ENCODE measurements around the gene PNPLA6. TPM values are rescaled to one million over a fixed set of nuclear protein-coding genes. Genes with fewer than 3 reads are reported as not detected.
A peak's percentile ranks its signal among the peaks of the same experiment; 100 is the strongest.

PNPLA6 gene
- total and polyA plus RNA-seq, 2 of the 8 experiments (the other 6 are each of a cell fraction or from before 2014, with no cell fraction given): 55.1 to 121 TPM

GRCh38 chr19:7488736-7489353, 46.7 kb upstream of the PNPLA6 start, which contains the start of gene PEX11G (continued):
- TF ChIP-seq JUND (IDR thresholded peaks at IDR 0.05; ENCODE audit: low read length) (peak; percentile 63; the same call in 1 of the 2 replicates), SAP30 (IDR thresholded peaks at IDR 0.05; ENCODE audit: insufficient read depth, insufficient replicate concordance, low read length) (no peak), HDAC2 (IDR thresholded peaks at IDR 0.05; ENCODE audit: borderline replicate concordance in 1 of 2, low read depth in 2 of 2, low read length in 2 of 2) (no peak), SIN3A (conservative IDR thresholded peaks at IDR 0.05 in 1 of 2, IDR thresholded peaks at IDR 0.05 in 1 of 2; ENCODE audit: low read depth in 1 of 2, low read length in 2 of 2) (peak; percentile 58; a peak in 1 of 4 replicates), NRF1 (IDR thresholded peaks at IDR 0.05; ENCODE audit: low read depth, low read length) (peak; percentile 64), EP300 (IDR thresholded peaks at IDR 0.05; ENCODE audit: borderline replicate concordance in 1 of 2, low read depth in 2 of 2, low read length in 2 of 2) (no peak), GABPA (IDR thresholded peaks at IDR 0.05; ENCODE audit: borderline replicate concordance, insufficient read depth, low read length) (no peak), PHF8 (conservative IDR thresholded peaks at IDR 0.05; ENCODE audit: low read depth, low read length) (peak; percentile 67)
- TF ChIP-seq, protein P1, sequence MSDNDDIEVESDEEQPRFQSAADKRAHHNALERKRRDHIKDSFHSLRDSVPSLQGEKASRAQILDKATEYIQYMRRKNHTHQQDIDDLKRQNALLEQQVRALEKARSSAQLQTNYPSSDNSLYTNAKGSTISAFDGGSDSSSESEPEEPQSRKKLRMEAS (IDR thresholded peaks at IDR 0.05): peak; percentile 95

All from H1 (cell line).